K562 (cell line): ENCODE data around the gene IGF2BP1. TPM values are rescaled to one million over a fixed set of nuclear protein-coding genes. Genes with fewer than 3 reads are reported as not detected.

ENCODE experiments used
- BHLHE40 ChIP-seq: IDR thresholded peaks from 2 replicates; pipeline ENCODE4 v1.6.1; 2011; ENCODE audit warnings: low read length, improper control_type of control experiment
- ERF ChIP-seq: fragments of 450-650 bp; formaldehyde crosslinking; IDR thresholded peaks from 2 replicates; pipeline ENCODE4 v1.4.0; 2020; ENCODE audit warnings: mild to moderate bottlenecking, mixed read lengths
- FOXP1 ChIP-seq: sonication (generic); formaldehyde crosslinking; IDR thresholded peaks from 2 replicates; pipeline ENCODE4 v1.8.0; 2022; ENCODE audit warnings: mild to moderate bottlenecking, missing genetic modification reagents
- HDGF ChIP-seq: fragments of 450-650 bp; IDR thresholded peaks from 2 replicates; pipeline ENCODE4 v1.6.1; 2016
- KLF16 ChIP-seq: IDR thresholded peaks from 2 replicates; pipeline ENCODE4 v1.6.1; 2016; ENCODE audit warnings: antibody characterized with exemption
- MCM5 ChIP-seq: fragments of 450-650 bp; IDR thresholded peaks from 2 replicates; pipeline ENCODE4 v1.6.1; 2016; ENCODE audit warnings: low read depth
- NONO ChIP-seq, 2 experiments: fragments of 200-400 bp in 1 of 2; fragments of 450-650 bp in 1 of 2; formaldehyde crosslinking in 1 of 2; IDR thresholded peaks; 2 replicates each; pipeline ENCODE4 v1.6.1; 2017; ENCODE audit warnings: low read depth in 2 of 2, mild to moderate bottlenecking in 2 of 2, moderate library complexity in 2 of 2, low read length in 1 of 2
- RB1 ChIP-seq: fragments of 450-650 bp; IDR thresholded peaks from 2 replicates; pipeline ENCODE4 v1.6.1; 2017; ENCODE audit warnings: low read depth, mild to moderate bottlenecking
- RBM22 ChIP-seq: fragments of 200-400 bp; formaldehyde crosslinking; IDR thresholded peaks from 2 replicates; pipeline ENCODE4 v1.6.1; 2018; ENCODE audit warnings: low read length, low read depth; ENCODE audit not compliant: poor library complexity, severe bottlenecking
- SAP30 ChIP-seq: fragments of 200-600 bp; sonication (generic); IDR thresholded peaks from 2 replicates; pipeline ENCODE4 v1.6.1; 2012; ENCODE audit warnings: borderline replicate concordance, low read depth, mild to moderate bottlenecking, moderate library complexity, low read length, control low read depth, inconsistent platforms; ENCODE audit not compliant: insufficient read depth, poor library complexity, severe bottlenecking
- SP1 ChIP-seq: sonication (generic); formaldehyde crosslinking; IDR thresholded peaks from 2 replicates; pipeline ENCODE4 v1.8.1; 2022; ENCODE audit warnings: mild to moderate bottlenecking, missing genetic modification reagents
- TCF7 ChIP-seq: sonication (generic); IDR thresholded peaks from 2 replicates; pipeline ENCODE4 v1.6.1; 2016; ENCODE audit warnings: antibody characterized with exemption, borderline replicate concordance
- TGIF2 ChIP-seq: sonication (generic); formaldehyde crosslinking; IDR thresholded peaks from 2 replicates; pipeline ENCODE4 v1.8.1; 2022; ENCODE audit warnings: mild to moderate bottlenecking, missing genetic modification reagents, moderate library complexity
- ZNF431 ChIP-seq: sonication (generic); formaldehyde crosslinking; IDR thresholded peaks from 2 replicates; pipeline ENCODE4 v1.8.0; 2022; ENCODE audit warnings: mild to moderate bottlenecking, missing genetic modification reagents
- polyA plus RNA-seq, 8 experiments: library from polyadenylated mRNA; depleted of rRNA in 4 of 8; stranded (reverse) in 5 of 8; unstranded in 3 of 8; fragments of >200 nt; fragmentation: Nextera tagmentation in 2 of 8; fragmentation: Illumina TruSeq in 1 of 8; extraction: Ambion mirVana in 2 of 8; extraction: Trizol in 1 of 8; gene quantifications; 2 replicates each; pipeline versions ENCODE4 v1.2.1 to v1.2.3, GENCODE V29; 2011 to 2014; ENCODE audit warnings: inconsistent platforms in 1 of 8, missing spikeins in 1 of 8
- total RNA-seq, 7 experiments: library from RNA; depleted of rRNA in 6 of 7; stranded (reverse); fragments of >200 nt in 6 of 7; fragmentation: Illumina TruSeq in 2 of 7; extraction: Trizol in 2 of 7; gene quantifications; 2 replicates each; pipeline versions ENCODE4 v1.2.1 to v1.2.3, GENCODE V29; 2011 to 2021; ENCODE audit warnings: low replicate concordance in 1 of 7
- TF ChIP-seq, protein P1 (sequence below): fragments of 250-450 bp; sonication (Bioruptor Pico); IDR thresholded peaks from 2 replicates; pipeline ENCODE4 v1.4.0; 2020; ENCODE audit warnings: mild to moderate bottlenecking, moderate library complexity
- TF ChIP-seq, protein P2 (sequence below): sonication (generic); formaldehyde crosslinking; IDR thresholded peaks from 2 replicates; pipeline ENCODE4 v1.8.0; 2023; ENCODE audit warnings: mild to moderate bottlenecking, missing genetic modification reagents
- TF ChIP-seq, protein P3 (sequence below): fragments of 450-650 bp; IDR thresholded peaks from 2 replicates; pipeline ENCODE4 v1.7.1; 2018; ENCODE audit warnings: mild to moderate bottlenecking, low read depth; ENCODE audit not compliant: partially characterized antibody
- TF ChIP-seq, protein P4 (sequence below): sonication (generic); formaldehyde crosslinking; IDR thresholded peaks from 2 replicates; pipeline ENCODE4 v1.8.1; 2022; ENCODE audit warnings: missing genetic modification reagents
- TF ChIP-seq, protein P5 (sequence below): fragments of 250-450 bp; sonication (Bioruptor Pico); IDR thresholded peaks from 2 replicates; pipeline ENCODE4 v1.5.0; 2020; ENCODE audit warnings: mild to moderate bottlenecking, borderline replicate concordance

Gene IGF2BP1
- total and polyA plus RNA-seq, 9 of the 15 experiments (the other 6 are each of a cell fraction or from before 2014, with no cell fraction given), result 13.0 to 318 (median 53.6) TPM

DNA sequence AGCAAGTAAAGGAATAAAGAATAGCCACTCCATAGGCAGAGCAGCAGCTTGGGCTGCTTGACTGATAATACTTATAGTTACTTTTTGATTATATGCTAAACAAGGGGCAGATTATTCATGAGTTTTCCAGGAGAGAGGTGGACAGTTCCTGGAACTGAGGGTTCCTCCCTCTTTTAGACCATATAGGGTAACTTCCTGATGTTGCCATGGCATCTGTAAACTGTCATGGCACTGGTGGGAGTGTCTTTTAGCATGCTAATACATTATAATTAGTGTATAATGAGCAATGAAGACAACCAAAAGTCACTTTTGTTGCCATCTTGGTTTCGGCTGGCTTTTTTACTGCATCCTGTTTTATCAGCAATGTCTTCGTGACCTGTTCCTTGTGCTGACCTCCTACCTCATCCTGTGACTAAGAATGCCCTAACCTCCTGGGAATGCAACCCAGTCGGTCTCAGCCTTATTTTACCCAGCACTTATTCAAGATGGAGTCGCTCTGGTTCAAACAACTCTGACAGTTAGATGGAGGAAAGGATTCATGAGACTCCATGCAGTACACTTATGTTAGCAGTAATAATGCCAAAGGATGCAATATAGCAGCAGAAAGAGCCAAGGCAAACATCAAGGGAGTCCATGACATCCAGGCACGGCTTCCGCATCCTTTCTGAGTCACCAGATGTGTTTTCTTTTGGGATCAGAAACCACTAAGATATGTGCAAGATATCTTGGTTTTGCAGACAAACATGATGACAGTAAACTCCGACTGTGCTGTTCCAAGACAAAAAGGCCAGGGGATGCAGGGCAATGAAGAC is 79.6 kb downstream of the IGF2BP1 start (continued):
- TF ChIP-seq, protein P1, sequence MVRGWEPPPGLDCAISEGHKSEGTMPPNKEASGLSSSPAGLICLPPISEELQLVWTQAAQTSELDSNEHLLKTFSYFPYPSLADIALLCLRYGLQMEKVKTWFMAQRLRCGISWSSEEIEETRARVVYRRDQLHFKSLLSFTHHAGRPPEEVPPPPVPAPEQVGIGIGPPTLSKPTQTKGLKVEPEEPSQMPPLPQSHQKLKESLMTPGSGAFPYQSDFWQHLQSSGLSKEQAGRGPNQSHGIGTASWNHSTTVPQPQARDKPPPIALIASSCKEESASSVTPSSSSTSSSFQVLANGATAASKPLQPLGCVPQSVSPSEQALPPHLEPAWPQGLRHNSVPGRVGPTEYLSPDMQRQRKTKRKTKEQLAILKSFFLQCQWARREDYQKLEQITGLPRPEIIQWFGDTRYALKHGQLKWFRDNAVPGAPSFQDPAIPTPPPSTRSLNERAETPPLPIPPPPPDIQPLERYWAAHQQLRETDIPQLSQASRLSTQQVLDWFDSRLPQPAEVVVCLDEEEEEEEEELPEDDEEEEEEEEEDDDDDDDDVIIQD (CRISPR knock-in tag), result no peak
- TF ChIP-seq BHLHE40, result 0 out of 2 replicates have a peak, but pooled peaks have one; percentile 20
- peak; percentile 97 for TF ChIP-seq ERF (CRISPR knock-in tag)
- TF ChIP-seq NONO (IDR thresholded peaks at IDR 0.05; ENCODE audit: low read depth in 2 of 2, low read length in 1 of 2), result no peak
- TF ChIP-seq, protein P2, sequence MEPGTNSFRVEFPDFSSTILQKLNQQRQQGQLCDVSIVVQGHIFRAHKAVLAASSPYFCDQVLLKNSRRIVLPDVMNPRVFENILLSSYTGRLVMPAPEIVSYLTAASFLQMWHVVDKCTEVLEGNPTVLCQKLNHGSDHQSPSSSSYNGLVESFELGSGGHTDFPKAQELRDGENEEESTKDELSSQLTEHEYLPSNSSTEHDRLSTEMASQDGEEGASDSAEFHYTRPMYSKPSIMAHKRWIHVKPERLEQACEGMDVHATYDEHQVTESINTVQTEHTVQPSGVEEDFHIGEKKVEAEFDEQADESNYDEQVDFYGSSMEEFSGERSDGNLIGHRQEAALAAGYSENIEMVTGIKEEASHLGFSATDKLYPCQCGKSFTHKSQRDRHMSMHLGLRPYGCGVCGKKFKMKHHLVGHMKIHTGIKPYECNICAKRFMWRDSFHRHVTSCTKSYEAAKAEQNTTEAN (CRISPR knock-in tag), result no peak
- no peak for TF ChIP-seq RBM22
- no peak for TF ChIP-seq FOXP1 (CRISPR knock-in tag)
- no peak for TF ChIP-seq SAP30
- TF ChIP-seq RB1, result no peak
- TF ChIP-seq, protein P3, sequence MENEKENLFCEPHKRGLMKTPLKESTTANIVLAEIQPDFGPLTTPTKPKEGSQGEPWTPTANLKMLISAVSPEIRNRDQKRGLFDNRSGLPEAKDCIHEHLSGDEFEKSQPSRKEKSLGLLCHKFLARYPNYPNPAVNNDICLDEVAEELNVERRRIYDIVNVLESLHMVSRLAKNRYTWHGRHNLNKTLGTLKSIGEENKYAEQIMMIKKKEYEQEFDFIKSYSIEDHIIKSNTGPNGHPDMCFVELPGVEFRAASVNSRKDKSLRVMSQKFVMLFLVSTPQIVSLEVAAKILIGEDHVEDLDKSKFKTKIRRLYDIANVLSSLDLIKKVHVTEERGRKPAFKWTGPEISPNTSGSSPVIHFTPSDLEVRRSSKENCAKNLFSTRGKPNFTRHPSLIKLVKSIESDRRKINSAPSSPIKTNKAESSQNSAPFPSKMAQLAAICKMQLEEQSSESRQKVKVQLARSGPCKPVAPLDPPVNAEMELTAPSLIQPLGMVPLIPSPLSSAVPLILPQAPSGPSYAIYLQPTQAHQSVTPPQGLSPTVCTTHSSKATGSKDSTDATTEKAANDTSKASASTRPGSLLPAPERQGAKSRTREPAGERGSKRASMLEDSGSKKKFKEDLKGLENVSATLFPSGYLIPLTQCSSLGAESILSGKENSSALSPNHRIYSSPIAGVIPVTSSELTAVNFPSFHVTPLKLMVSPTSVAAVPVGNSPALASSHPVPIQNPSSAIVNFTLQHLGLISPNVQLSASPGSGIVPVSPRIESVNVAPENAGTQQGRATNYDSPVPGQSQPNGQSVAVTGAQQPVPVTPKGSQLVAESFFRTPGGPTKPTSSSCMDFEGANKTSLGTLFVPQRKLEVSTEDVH, result no peak
- no peak for TF ChIP-seq MCM5
- TF ChIP-seq TGIF2 (CRISPR knock-in tag), result no peak
- TF ChIP-seq HDGF, result no peak
- no peak for TF ChIP-seq TCF7
- TF ChIP-seq KLF16, result no peak
- no peak for TF ChIP-seq ZNF431 (CRISPR knock-in tag)
- TF ChIP-seq, protein P4, sequence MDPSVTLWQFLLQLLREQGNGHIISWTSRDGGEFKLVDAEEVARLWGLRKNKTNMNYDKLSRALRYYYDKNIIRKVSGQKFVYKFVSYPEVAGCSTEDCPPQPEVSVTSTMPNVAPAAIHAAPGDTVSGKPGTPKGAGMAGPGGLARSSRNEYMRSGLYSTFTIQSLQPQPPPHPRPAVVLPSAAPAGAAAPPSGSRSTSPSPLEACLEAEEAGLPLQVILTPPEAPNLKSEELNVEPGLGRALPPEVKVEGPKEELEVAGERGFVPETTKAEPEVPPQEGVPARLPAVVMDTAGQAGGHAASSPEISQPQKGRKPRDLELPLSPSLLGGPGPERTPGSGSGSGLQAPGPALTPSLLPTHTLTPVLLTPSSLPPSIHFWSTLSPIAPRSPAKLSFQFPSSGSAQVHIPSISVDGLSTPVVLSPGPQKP (CRISPR knock-in tag), result no peak
- TF ChIP-seq, protein P5, sequence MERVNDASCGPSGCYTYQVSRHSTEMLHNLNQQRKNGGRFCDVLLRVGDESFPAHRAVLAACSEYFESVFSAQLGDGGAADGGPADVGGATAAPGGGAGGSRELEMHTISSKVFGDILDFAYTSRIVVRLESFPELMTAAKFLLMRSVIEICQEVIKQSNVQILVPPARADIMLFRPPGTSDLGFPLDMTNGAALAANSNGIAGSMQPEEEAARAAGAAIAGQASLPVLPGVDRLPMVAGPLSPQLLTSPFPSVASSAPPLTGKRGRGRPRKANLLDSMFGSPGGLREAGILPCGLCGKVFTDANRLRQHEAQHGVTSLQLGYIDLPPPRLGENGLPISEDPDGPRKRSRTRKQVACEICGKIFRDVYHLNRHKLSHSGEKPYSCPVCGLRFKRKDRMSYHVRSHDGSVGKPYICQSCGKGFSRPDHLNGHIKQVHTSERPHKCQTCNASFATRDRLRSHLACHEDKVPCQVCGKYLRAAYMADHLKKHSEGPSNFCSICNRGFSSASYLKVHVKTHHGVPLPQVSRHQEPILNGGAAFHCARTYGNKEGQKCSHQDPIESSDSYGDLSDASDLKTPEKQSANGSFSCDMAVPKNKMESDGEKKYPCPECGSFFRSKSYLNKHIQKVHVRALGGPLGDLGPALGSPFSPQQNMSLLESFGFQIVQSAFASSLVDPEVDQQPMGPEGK, result 0 out of 2 replicates have a peak, but pooled peaks have one; percentile 56
- TF ChIP-seq SP1 (CRISPR knock-in tag), result no peak
